SK-N-SH treated with all-trans-retinoic acid at 6 μM for 48 hours (cell line): ENCODE results near the gene OTUB1.

ENCODE experiments used
- ESRRG ChIP-seq: fragments of 250-450 bp; sonication (Bioruptor Pico); IDR thresholded peaks from 2 replicates; pipeline ENCODE4 v1.6.1; 2021; ENCODE audit warnings: mild to moderate bottlenecking
- OSR1 ChIP-seq: fragments of 250-450 bp; sonication (Bioruptor Pico); IDR thresholded peaks from 2 replicates; pipeline ENCODE4 v1.8.0; 2022; ENCODE audit warnings: moderate library complexity, mild to moderate bottlenecking, inconsistent platforms
- RARB ChIP-seq: fragments of 250-450 bp; sonication (Bioruptor Pico); IDR thresholded peaks from 2 replicates; pipeline ENCODE4 v1.8.0; 2021; ENCODE audit warnings: mild to moderate bottlenecking, moderate library complexity
- ZFP30 ChIP-seq: fragments of 450-650 bp; formaldehyde crosslinking; IDR thresholded peaks from 2 replicates; pipeline ENCODE4 v1.5.0; 2022; ENCODE audit warnings: mild to moderate bottlenecking, moderate library complexity
- ZNF565 ChIP-seq: fragments of 450-650 bp; formaldehyde crosslinking; conservative IDR thresholded peaks from 2 replicates; pipeline ENCODE4 v1.5.0; 2020; ENCODE audit warnings: low read depth, mild to moderate bottlenecking, moderate library complexity
- ZNF70 ChIP-seq: fragments of 450-650 bp; formaldehyde crosslinking; IDR thresholded peaks from 2 replicates; pipeline ENCODE4 v1.5.0; 2020; ENCODE audit warnings: mild to moderate bottlenecking, moderate library complexity
- TF ChIP-seq, protein P1 (sequence below): fragments of 250-450 bp; sonication (Bioruptor Pico); IDR thresholded peaks from 2 replicates; pipeline ENCODE4 v1.5.0; 2020; ENCODE audit warnings: mild to moderate bottlenecking, moderate library complexity
- TF ChIP-seq, protein P2 (sequence below): fragments of 250-450 bp; sonication (Bioruptor Pico); IDR thresholded peaks from 2 replicates; pipeline ENCODE4 v1.8.0; 2021; ENCODE audit warnings: low read depth, mild to moderate bottlenecking, moderate library complexity, borderline replicate concordance
- TF ChIP-seq, protein P3 (sequence below): fragments of 250-450 bp; sonication (Bioruptor Pico); IDR thresholded peaks from 2 replicates; pipeline ENCODE4 v1.5.1; 2020; ENCODE audit warnings: low read depth, mild to moderate bottlenecking, moderate library complexity
- TF ChIP-seq, protein P4 (sequence below): fragments of 250-450 bp; sonication (Bioruptor Pico); IDR thresholded peaks from 2 replicates; pipeline ENCODE4 v1.8.0; 2020; ENCODE audit warnings: mild to moderate bottlenecking, moderate library complexity, borderline replicate concordance

DNA sequence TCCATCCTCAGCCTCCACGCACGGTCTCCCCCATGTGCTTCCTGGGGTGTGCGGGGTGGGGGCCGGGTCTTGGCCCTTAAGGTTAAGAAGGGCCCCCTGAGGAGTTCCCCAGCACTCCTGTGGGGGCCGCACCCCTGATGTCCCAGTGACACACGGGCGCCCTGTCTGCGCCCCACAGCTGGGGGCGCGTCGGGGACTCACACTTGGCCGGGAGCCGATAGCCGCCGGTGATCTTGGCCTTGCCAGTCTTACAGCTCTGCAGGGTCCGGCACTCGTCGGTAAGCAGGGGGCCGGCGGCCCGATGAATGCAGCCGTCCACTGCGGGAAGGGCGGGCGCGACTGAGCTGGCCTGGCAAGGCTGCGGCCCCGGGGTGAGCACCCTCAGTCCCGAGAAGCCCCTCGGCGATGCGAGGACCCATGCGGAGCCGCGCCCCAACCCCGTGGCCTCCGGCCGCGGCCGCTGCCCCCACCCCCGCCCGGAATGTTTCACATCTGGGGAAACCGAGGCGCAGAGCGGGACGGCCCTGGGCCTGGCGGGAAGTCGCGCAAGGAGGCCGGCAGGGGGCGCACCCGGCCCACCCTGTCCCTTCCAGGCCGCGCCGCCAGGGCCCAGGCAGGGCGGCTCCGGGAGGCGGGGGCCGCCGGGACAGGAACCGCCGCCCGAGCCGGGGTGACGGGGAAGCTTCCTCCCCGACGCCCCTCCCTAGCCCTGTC, 13.9 kb downstream of the OTUB1 start:
- TF ChIP-seq ZNF565 (CRISPR knock-in tag) (no peak), OSR1 (CRISPR knock-in tag) (no peak), ESRRG (CRISPR knock-in tag) (no peak), ZNF70 (no peak), RARB (CRISPR knock-in tag) (no peak), ZFP30 (no peak)
- TF ChIP-seq, protein P1, sequence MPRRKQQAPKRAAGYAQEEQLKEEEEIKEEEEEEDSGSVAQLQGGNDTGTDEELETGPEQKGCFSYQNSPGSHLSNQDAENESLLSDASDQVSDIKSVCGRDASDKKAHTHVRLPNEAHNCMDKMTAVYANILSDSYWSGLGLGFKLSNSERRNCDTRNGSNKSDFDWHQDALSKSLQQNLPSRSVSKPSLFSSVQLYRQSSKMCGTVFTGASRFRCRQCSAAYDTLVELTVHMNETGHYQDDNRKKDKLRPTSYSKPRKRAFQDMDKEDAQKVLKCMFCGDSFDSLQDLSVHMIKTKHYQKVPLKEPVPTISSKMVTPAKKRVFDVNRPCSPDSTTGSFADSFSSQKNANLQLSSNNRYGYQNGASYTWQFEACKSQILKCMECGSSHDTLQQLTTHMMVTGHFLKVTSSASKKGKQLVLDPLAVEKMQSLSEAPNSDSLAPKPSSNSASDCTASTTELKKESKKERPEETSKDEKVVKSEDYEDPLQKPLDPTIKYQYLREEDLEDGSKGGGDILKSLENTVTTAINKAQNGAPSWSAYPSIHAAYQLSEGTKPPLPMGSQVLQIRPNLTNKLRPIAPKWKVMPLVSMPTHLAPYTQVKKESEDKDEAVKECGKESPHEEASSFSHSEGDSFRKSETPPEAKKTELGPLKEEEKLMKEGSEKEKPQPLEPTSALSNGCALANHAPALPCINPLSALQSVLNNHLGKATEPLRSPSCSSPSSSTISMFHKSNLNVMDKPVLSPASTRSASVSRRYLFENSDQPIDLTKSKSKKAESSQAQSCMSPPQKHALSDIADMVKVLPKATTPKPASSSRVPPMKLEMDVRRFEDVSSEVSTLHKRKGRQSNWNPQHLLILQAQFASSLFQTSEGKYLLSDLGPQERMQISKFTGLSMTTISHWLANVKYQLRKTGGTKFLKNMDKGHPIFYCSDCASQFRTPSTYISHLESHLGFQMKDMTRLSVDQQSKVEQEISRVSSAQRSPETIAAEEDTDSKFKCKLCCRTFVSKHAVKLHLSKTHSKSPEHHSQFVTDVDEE (CRISPR knock-in tag) = no peak
- TF ChIP-seq, protein P2, sequence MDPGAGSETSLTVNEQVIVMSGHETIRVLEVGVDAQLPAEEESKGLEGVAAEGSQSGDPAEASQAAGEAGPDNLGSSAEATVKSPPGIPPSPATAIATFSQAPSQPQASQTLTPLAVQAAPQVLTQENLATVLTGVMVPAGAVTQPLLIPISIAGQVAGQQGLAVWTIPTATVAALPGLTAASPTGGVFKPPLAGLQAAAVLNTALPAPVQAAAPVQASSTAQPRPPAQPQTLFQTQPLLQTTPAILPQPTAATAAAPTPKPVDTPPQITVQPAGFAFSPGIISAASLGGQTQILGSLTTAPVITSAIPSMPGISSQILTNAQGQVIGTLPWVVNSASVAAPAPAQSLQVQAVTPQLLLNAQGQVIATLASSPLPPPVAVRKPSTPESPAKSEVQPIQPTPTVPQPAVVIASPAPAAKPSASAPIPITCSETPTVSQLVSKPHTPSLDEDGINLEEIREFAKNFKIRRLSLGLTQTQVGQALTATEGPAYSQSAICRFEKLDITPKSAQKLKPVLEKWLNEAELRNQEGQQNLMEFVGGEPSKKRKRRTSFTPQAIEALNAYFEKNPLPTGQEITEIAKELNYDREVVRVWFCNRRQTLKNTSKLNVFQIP (CRISPR knock-in tag) = no peak
- TF ChIP-seq, protein P3, sequence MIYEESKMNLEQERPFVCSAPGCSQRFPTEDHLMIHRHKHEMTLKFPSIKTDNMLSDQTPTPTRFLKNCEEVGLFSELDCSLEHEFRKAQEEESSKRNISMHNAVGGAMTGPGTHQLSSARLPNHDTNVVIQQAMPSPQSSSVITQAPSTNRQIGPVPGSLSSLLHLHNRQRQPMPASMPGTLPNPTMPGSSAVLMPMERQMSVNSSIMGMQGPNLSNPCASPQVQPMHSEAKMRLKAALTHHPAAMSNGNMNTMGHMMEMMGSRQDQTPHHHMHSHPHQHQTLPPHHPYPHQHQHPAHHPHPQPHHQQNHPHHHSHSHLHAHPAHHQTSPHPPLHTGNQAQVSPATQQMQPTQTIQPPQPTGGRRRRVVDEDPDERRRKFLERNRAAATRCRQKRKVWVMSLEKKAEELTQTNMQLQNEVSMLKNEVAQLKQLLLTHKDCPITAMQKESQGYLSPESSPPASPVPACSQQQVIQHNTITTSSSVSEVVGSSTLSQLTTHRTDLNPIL = no peak
- TF ChIP-seq, protein P4, sequence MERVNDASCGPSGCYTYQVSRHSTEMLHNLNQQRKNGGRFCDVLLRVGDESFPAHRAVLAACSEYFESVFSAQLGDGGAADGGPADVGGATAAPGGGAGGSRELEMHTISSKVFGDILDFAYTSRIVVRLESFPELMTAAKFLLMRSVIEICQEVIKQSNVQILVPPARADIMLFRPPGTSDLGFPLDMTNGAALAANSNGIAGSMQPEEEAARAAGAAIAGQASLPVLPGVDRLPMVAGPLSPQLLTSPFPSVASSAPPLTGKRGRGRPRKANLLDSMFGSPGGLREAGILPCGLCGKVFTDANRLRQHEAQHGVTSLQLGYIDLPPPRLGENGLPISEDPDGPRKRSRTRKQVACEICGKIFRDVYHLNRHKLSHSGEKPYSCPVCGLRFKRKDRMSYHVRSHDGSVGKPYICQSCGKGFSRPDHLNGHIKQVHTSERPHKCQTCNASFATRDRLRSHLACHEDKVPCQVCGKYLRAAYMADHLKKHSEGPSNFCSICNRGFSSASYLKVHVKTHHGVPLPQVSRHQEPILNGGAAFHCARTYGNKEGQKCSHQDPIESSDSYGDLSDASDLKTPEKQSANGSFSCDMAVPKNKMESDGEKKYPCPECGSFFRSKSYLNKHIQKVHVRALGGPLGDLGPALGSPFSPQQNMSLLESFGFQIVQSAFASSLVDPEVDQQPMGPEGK (CRISPR knock-in tag) = no peak
